Measurements from ENCODE around the gene CISD3.

GRCh38 chr17:38721802-38722201, 8.3 kb upstream of the CISD3 start:
- no peak for TF ChIP-seq REST (IDR thresholded peaks at IDR 0.05; ENCODE audit: insufficient read depth in 1 of 2, low read depth in 2 of 2, low read length in 2 of 2)
- TF ChIP-seq POLR2AphosphoS5 (IDR thresholded peaks at IDR 0.05; ENCODE audit: low read depth, low read length): no peak
- no peak for TF ChIP-seq TAF1 (IDR thresholded peaks at IDR 0.05; ENCODE audit: borderline replicate concordance, insufficient read depth, low read length)
- no peak for TF ChIP-seq SIN3A (IDR thresholded peaks at IDR 0.05; ENCODE audit: borderline replicate concordance, insufficient read depth, low read length)
- TF ChIP-seq FOXP2 (optimal IDR thresholded peaks at IDR 0.05; ENCODE audit: borderline replicate concordance, extremely low read depth, extremely low read length, insufficient read depth): no peak
